HCT116 (cell line): Measurements from ENCODE around the gene GRIK2.
"Not testable (repeated sequence)": the region's sequence is repeated elsewhere in the genome, so short reads cannot be mapped to it uniquely, and the experiment has no call there.

Source experiments
- ATF3 ChIP-seq: IDR thresholded peaks from 2 replicates; pipeline ENCODE4 v1.6.1; 2012
- CBX3 ChIP-seq: IDR thresholded peaks from 2 replicates; pipeline ENCODE4 v1.6.1; 2012; ENCODE audit warnings: low read depth
- CEBPB ChIP-seq: IDR thresholded peaks from 2 replicates; pipeline ENCODE4 v1.6.1; 2012; ENCODE audit warnings: low read depth
- CTCF ChIP-seq, 3 experiments: fragments of 200-600 bp in 1 of 3; sonication (generic) in 1 of 3; IDR thresholded peaks in 2 of 3; conservative IDR thresholded peaks in 1 of 3; 2 replicates each; pipeline ENCODE4 v1.5.1; 2012 to 2017; ENCODE audit warnings: low read depth in 2 of 3, low read length in 2 of 3, antibody characterized with exemption in 1 of 3, borderline replicate concordance in 1 of 3, control low read depth in 1 of 3, mild to moderate bottlenecking in 1 of 3, mixed read lengths in 1 of 3, mixed run types in 1 of 3, moderate library complexity in 1 of 3; ENCODE audit not compliant: insufficient read depth in 1 of 3
- EZH2 ChIP-seq: fragments of 200-600 bp; sonication (generic); IDR thresholded peaks from 2 replicates; pipeline ENCODE4 v1.6.1; 2017; ENCODE audit warnings: antibody characterized with exemption, mixed run types
- POLR2A ChIP-seq: IDR thresholded peaks from 2 replicates; pipeline ENCODE4 v1.7.0; 2011; ENCODE audit warnings: borderline replicate concordance; ENCODE audit not compliant: insufficient read depth, insufficient read length; ENCODE audit errors: extremely low read depth
- RAD21 ChIP-seq: IDR thresholded peaks from 2 replicates; pipeline ENCODE4 v1.6.1; 2012; ENCODE audit warnings: low read depth, mild to moderate bottlenecking
- REST ChIP-seq: IDR thresholded peaks from 2 replicates; pipeline ENCODE4 v1.6.1; 2012; ENCODE audit warnings: low read depth
- SIN3A ChIP-seq: IDR thresholded peaks from 2 replicates; pipeline ENCODE4 v1.6.1; 2012; ENCODE audit warnings: low read depth
- SRF ChIP-seq: IDR thresholded peaks from 2 replicates; pipeline ENCODE4 v1.6.1; 2012; ENCODE audit warnings: low read depth
- YY1 ChIP-seq: IDR thresholded peaks from 2 replicates; pipeline ENCODE4 v1.6.1; 2011; ENCODE audit warnings: low read length, low read depth, moderate library complexity, mild to moderate bottlenecking; ENCODE audit not compliant: insufficient replicate concordance; ENCODE audit errors: extremely low read depth
- TF ChIP-seq, protein P1 (sequence below): IDR thresholded peaks from 2 replicates; pipeline ENCODE4 v1.6.1; 2012

DNA sequence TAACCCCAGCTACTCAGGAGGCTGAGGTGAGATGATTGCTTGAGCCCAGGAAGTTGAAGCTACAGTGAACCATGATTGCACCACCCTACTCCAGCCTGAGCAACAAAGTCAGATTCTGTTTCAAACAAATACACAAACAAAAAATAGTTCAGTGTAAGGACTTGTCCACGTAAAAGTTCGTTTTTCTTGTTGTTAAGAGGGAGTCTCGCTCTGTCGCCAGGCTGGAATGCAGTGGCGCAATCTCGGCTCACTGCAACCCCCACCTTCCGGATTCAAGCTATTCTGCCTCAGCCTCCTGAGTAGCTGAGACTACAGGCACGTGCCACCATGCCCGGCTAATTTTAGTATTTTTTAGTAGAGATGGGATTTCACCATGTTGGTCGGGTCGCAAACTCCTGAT, 245.4 kb downstream of the GRIK2 start:
- not testable (repeated sequence) for TF ChIP-seq CTCF (IDR thresholded peaks at IDR 0.05 in 2 of 3, conservative IDR thresholded peaks at IDR 0.05 in 1 of 3; ENCODE audit: borderline replicate concordance in 1 of 3, insufficient read depth in 1 of 3, low read depth in 2 of 3, low read length in 2 of 3); EZH2; SIN3A; YY1; POLR2A; CBX3; CEBPB; ATF3; RAD21; SRF; REST
- TF ChIP-seq, protein P1, sequence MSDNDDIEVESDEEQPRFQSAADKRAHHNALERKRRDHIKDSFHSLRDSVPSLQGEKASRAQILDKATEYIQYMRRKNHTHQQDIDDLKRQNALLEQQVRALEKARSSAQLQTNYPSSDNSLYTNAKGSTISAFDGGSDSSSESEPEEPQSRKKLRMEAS, result not testable (repeated sequence)
